Astrocyte of the hippocampus (primary cell): ENCODE results near the gene FDX2.

Experiments used
- DNase-seq: peaks from one replicate; pipeline ENCODE4 v3.0.0; 2011; ENCODE audit warnings: low read depth, low spot score

The FDX2 gene

DNA sequence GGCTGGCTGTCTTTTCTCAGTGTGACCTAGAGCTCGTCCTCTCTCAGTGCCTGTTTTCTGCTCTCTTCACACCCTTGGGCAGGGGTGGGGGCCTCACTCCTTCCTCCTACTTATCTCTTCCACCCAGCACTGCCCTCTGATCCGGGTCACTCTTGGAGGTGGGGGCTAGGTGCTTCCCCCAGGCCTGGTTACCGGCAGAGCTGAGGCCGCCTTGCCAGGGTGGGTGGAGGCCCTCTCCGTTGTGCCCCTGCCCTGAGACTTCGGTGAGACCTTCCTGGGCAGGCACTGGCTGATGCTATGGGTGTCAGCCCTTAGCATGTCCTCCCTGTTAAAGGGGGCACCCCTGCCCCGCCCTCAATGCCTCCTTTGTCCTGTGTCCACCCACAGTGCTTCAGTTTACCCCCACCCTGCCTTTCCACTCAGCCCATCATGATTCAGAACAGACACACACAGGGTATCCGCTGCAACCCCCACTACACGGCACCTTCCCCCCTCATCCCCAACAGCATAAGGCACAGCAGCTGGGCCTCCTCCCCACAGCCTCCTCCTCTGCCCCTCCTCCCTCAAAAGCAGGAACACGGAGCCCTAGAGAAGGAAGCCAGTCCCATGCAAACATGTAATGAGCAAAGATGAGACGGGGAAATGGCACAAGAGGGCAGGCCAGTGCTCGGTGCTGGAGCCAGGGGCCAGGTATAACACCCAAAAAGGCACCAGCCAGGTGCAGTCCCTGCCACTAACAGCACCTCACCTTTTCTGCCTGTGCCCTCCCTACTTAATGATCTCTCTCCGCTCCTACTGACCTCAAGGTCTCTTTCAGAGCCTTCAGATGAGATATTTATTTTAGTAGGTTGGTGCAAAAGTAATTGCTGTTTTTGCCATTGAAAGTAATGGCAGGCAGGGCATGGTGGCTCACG is 16.0 kb downstream of the FDX2 start:
- DNase-seq = no peak

DNA sequence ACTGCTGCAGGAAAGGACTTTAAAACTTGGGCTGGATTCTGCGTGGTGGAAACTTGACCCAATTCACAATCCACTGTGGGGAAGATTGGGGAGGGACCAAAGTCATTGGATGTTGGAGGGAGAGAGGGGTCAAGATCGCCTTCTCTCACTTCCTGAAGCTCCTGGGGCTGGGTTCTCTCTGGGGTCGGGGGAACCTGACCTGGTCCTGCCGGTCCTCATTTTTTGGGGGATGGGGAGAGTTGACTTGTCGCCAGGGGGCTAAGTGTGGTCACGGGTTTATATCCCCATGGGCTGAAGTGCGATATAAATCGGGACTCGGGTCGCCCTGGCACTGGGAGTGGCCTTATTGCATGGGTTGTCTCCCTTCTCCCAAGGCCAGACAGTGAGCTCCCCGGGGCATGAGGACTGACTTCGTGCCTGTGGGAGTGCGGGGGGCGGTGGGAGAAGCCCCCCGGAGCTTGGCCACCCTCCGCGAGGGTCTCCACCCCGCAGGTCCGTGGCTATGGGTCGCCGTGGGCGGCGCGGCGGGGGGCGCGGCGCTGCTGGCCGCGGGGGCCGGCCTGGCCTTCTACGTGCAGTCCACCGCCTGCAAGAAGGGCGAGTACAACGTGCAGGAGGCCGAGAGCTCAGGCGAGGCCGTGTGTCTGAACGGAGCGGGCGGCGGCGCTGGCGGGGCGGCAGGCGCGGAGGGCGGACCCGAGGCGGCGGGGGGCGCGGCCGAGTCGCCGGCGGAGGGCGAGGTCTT is 19.8 kb downstream of the FDX2 start:
- peak; percentile 35 for DNase-seq

DNA sequence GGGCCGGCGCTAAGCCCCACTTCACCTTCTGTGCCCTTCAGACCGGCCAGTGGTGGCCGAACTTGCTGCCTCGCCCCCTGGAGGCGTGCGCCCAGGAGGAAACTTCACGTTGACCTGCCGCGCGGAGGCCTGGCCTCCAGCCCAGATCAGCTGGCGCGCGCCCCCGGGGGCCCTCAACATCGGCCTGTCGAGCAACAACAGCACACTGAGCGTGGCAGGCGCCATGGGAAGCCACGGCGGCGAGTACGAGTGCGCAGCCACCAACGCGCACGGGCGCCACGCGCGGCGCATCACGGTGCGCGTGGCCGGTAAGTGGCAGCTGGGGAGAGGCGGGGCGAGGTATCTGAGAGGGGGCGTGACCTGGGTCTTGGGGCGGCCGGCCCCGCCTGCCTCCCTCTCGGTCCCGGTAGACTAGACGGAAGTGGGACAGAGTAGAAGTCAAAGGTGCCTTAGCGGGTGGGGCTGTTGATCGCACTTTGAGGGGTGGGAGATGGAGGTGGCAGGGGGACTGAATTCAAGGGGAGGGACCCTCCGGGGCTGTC is 20.4 kb downstream of the FDX2 start:
- peak; percentile 44 for DNase-seq

DNA sequence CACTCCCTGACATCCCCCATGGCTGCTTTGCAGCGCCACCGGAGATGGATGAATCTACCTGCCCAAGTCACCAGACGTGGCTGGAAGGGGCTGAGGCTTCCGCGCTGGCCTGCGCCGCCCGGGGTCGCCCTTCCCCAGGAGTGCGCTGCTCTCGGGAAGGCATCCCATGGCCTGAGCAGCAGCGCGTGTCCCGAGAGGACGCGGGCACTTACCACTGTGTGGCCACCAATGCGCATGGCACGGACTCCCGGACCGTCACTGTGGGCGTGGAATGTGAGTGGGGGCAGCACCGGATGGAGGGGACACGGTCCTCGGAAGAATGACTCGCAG is 21.5 kb downstream of the FDX2 start:
- no peak for DNase-seq

DNA sequence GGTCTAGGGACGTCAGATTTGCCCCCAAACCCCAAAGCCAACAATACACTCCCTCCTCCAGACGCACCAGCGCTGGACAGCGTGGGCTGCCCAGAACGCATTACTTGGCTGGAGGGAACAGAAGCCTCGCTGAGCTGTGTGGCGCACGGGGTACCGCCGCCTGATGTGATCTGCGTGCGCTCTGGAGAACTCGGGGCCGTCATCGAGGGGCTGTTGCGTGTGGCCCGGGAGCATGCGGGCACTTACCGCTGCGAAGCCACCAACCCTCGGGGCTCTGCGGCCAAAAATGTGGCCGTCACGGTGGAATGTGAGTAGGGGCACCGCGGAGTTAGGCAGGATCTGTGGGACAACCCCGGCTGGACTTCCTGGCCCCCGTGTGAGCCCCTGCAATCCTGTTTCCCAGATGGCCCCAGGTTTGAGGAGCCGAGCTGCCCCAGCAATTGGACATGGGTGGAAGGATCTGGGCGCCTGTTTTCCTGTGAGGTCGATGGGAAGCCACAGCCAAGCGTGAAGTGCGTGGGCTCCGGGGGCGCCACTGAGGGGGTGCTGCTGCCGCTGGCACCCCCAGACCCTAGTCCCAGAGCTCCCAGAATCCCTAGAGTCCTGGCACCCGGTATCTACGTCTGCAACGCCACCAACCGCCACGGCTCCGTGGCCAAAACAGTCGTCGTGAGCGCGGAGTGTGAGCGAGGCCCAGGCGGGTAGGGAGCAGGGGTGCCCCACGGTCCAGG is 22.0 kb downstream of the FDX2 start:
- no peak for DNase-seq

DNA sequence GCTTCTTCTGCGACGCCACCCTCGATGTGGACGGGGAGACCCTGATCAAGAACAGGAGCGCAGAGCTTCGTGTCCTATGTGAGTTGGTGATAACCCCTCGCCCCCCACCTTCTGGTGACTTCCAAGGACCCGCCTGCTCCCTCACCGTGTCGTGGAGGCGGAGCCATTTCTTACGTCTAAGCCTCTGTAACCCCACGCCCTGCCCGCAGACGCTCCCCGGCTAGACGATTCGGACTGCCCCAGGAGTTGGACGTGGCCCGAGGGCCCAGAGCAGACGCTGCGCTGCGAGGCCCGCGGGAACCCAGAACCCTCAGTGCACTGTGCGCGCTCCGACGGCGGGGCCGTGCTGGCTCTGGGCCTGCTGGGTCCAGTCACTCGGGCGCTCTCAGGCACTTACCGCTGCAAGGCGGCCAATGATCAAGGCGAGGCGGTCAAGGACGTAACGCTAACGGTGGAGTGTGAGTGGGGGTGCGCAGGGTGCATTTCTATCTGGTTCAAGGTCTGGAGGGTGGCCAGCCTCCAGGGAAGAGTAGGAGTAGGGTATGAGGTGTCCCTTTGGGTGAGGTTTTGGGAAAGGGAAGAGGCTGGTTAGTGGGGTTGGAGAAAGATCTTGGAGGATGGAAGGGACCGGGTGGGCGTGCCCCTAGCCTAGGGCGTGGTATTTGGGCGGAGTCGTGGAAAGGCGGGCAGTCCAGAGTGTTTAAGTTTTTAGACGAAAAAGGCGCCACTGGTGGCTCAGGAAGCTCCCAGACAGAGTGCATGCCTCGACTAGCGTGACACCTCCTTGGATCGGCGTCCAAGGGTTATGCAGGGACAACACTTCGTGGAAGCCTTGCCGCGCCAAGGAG is 22.8 kb downstream of the FDX2 start:
- DNase-seq = no peak

DNA sequence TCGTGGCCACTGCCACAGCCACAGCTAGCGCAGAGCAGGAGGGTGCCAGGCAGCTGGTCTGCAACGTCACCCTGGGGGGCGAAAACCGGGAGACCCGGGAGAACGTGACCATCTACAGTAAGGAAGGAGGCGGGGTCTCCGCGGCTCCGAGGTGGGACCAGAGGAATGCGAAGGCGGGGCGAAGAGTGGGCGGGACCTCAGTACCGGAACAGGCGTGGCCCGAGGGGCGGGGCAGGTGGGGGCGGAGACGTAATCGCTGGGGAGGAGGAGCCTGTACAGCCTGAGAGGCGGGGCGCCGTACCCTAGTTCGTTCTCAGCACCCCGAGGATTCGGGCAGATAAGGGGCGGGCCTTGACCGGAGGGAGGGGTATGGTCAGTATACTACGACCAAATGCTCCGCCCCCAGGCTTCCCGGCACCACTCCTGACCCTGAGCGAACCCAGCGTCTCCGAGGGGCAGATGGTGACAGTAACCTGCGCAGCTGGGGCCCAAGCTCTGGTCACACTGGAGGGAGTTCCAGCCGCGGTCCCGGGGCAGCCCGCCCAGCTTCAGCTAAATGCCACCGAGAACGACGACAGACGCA is 23.5 kb downstream of the FDX2 start:
- DNase-seq = peak; percentile 75

DNA sequence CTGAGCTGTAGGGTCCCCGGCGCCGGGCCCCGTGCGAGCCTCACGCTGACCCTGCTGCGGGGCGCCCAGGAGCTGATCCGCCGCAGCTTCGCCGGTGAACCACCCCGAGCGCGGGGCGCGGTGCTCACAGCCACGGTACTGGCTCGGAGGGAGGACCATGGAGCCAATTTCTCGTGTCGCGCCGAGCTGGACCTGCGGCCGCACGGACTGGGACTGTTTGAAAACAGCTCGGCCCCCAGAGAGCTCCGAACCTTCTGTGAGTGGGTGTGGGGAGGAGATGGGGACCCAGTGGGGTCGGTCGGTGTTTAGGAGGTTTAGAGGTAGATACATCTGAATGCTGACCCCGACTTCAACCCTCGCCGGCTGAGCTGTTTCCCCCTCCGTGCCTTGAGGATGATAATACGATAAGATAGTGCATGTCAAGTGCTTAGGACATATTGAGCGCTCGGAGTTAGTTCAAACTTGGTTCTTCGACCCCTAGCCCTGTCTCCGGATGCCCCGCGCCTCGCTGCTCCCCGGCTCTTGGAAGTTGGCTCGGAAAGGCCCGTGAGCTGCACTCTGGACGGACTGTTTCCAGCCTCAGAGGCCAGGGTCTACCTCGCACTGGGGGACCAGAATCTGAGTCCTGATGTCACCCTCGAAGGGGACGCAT is 24.1 kb downstream of the FDX2 start:
- no peak for DNase-seq

DNA sequence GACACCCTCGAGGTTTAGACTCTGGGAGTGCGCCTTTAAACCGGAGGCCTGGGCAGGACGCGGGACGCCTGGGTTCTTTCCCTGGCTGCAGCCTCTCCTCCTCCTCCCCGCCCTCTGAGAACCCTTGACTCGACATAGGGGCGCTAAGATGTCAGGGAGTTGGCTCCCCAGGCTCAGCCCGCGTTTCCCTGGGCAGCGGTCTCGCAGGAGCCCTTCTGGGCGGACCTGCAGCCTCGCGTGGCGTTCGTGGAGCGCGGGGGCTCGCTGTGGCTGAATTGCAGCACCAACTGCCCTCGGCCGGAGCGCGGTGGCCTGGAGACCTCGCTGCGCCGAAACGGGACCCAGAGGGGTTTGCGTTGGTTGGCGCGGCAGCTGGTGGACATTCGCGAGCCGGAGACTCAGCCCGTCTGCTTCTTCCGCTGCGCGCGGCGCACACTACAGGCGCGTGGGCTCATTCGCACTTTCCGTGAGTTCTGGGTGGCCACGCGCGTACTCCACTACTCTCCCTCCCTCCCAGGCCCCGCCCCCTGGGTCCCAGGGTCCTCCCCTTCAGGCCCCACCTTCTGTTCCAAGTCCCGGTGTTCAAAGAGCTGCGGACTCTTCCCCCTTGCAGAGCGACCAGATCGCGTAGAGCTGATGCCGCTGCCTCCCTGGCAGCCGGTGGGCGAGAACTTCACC is 24.8 kb downstream of the FDX2 start:
- DNase-seq = peak; percentile 46

DNA sequence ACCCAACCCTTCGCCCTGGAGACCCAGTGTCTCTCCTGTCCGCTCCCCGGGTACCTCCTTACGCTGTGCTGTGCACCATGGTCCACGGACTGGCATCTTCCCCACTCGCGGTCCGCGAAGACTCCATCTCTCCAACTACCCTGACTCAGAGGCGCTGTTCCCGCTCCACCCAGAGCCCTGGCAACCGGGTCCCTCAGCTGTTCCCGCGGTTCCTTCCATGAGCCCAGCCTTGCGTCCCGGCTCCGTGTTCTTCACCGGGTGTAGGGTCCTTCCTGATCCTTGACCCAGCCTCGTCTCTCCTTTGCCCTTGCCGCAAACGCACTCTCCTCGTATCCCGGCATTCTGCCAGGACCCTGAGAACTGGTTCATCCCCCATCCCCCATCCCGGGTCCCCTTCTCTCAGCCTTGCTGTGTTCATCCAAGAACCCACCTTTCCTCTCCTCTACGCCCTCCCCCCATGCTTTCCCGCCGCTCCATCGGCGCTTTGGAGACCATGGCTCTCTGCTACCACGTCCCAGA is 25.4 kb downstream of the FDX2 start:
- no peak for DNase-seq

DNA sequence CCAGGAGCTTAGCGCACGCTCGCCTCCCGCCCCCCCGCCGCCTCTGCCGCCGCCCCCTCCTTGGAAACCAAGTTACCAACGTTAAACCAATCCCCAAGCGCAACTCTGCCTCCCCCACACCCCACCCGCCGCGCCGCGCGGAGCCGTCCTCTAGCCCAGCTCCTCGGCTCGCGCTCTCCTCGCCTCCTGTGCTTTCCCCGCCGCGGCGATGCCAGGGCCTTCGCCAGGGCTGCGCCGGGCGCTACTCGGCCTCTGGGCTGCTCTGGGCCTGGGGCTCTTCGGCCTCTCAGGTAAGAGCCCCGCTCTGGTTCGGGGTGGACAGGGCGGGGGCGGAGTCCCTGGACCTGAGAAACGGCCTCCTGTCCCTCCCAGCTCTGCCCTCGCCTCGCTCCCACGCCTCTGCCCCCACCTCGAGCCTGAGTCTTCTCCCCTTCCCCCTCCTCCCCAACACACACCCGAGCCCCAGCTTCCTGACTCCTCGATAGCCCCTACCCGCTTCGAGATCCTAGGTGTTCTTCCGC is 25.9 kb downstream of the FDX2 start, which contains the start of gene ICAM5:
Gene ICAM5 (plus strand): TSS at position 117 of the 521 bp plus-strand sequence. CDS start 92 bp downstream, at position 209.
- peak; percentile 43 for DNase-seq

DNA sequence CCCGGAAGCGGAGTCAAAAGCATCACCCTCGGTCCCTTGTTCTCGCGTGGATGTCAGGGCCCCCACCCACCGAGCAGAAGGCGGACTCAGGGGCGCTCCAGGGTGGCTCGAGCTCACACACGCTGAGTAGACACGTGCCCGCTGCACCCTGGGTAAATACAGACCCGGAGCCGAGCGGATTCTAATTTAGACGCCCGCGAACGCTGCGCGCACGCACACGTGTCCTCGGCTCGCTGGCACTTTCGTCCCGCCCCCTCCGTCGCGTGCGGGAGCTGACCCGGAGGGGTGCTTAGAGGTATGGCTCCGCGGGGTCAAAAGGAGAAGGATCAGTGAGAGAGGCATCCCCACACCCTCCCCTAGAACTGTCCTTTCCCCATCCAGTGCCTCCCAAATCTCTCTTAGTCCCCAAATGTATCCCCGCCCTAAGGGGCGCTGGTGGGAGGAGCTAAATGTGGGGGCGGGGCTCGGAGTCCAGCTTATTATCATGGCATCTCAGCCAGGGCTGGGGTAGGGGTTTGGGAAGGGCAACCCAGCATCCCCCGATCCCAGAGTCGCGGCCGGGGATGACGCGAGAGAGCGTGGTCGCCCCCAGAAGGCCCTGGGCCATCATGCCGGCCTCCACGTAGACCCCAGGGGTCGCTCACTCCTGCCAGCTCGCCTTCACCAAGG is 26.5 kb downstream of the FDX2 start:
- DNase-seq = peak; percentile 34

DNA sequence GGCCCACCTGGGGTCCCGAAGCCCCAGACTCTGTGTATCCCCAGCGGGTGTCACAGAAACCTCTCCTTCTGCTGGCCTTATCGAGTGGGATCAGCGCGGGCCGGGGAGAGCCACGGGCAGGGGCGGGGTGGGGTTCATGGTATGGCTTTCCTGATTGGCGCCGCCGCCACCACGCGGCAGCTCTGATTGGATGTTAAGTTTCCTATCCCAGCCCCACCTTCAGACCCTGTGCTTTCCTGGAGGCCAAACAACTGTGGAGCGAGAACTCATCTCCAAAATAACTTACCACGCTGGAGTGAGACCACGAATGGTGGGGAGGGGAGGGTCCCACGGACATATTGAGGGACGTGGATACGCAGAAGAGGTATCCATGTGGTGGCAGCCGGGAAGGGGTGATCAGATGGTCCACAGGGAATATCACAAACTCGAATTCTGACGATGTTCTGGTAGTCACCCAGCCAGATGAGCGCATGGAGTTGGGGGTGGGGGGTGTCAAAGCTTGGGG is 27.1 kb downstream of the FDX2 start:
- DNase-seq = peak; percentile 49

DNA sequence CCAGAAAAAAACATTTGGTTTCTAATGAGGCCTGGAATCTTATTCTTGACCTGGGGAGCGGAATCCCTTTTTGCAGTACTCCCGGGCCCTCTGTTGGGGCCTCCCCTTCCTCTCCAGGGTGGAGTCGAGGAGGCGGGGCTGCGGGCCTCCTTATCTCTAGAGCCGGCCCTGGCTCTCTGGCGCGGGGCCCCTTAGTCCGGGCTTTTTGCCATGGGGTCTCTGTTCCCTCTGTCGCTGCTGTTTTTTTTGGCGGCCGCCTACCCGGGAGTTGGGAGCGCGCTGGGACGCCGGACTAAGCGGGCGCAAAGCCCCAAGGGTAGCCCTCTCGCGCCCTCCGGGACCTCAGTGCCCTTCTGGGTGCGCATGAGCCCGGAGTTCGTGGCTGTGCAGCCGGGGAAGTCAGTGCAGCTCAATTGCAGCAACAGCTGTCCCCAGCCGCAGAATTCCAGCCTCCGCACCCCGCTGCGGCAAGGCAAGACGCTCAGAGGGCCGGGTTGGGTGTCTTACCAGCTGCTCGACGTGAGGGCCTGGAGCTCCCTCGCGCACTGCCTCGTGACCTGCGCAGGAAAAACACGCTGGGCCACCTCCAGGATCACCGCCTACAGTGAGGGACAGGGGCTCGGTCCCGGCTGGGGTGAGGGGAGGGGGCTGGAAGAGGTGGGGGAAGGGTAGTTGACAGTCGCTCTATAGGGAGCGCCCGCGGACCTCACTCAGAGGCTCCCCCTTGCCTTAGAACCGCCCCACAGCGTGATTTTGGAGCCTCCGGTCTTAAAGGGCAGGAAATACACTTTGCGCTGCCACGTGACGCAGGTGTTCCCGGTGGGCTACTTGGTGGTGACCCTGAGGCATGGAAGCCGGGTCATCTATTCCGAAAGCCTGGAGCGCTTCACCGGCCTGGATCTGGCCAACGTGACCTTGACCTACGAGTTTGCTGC is 28.7 kb downstream of the FDX2 start, which contains the start of gene ICAM4:
Gene ICAM4 (plus strand): TSS at position 153 of the 935 bp plus-strand sequence. CDS start 58 bp downstream, at position 211.
- peak; percentile 69 for DNase-seq

DNA sequence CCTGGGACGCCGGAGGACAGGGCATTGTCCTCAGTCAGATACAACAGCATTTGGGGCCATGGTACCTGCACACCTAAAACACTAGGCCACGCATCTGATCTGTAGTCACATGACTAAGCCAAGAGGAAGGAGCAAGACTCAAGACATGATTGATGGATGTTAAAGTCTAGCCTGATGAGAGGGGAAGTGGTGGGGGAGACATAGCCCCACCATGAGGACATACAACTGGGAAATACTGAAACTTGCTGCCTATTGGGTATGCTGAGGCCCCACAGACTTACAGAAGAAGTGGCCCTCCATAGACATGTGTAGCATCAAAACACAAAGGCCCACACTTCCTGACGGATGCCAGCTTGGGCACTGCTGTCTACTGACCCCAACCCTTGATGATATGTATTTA is 30.4 kb downstream of the FDX2 start:
- no peak for DNase-seq

DNA sequence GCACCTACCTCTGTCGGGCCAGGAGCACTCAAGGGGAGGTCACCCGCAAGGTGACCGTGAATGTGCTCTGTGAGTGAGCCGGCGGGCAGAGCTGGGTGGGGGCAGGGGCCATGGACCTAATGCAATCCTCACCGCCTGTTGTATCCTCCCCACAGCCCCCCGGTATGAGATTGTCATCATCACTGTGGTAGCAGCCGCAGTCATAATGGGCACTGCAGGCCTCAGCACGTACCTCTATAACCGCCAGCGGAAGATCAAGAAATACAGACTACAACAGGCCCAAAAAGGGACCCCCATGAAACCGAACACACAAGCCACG is 30.9 kb downstream of the FDX2 start:
- DNase-seq = no peak
